CD8-positive, alpha-beta memory T cell (primary cell): ENCODE data around the gene CFTR. TPM values are rescaled to one million over a fixed set of nuclear protein-coding genes. Genes with fewer than 3 reads are reported as not detected.
"Not testable (repeated sequence)": the region's sequence is repeated elsewhere in the genome, so short reads cannot be mapped to it uniquely, and the experiment has no call there.

Experiments
- CTCF ChIA-PET: fragments of 350-600 bp; sonication (Branson Sonifier 250); formaldehyde crosslinking; loops from one replicate; lab custom pipeline; 2021; ENCODE audit warnings: antibody characterized with exemption; lab: Charles Lee
- POLR2A ChIA-PET: fragments of 350-600 bp; sonication (Branson Sonifier 250); formaldehyde crosslinking; loops from one replicate; lab custom pipeline; 2021; ENCODE audit warnings: antibody characterized with exemption; lab: Charles Lee
- DNase-seq, 5 donors: peaks; one replicate each; pipeline versions ENCODE4 v3.0.0 to v3.0.0-alpha.2; 2020 to 2022; ENCODE audit warnings: mixed read lengths in 1 of 5
- H3K27ac ChIP-seq: one replicate; pipeline ENCODE4 v1.7.0; 2013; ENCODE audit warnings: low read depth, mild to moderate bottlenecking, low read length, moderate library complexity
- H3K27me3 ChIP-seq: 2 replicates; pipeline ENCODE4 v1.7.0; 2013; ENCODE audit warnings: low read length, mild to moderate bottlenecking; ENCODE audit not compliant: insufficient read depth, poor library complexity, severe bottlenecking
- H3K36me3 ChIP-seq: 2 replicates; pipeline ENCODE4 v1.7.0; 2013; ENCODE audit warnings: mild to moderate bottlenecking, low read length, moderate library complexity; ENCODE audit not compliant: insufficient read depth
- H3K4me1 ChIP-seq: 2 replicates; pipeline ENCODE4 v1.7.0; 2013; ENCODE audit warnings: mild to moderate bottlenecking, low read length, moderate library complexity; ENCODE audit not compliant: insufficient read depth
- H3K4me3 ChIP-seq: 2 replicates; pipeline ENCODE4 v1.7.0; 2013; ENCODE audit warnings: mild to moderate bottlenecking, low read length
- H3K9me3 ChIP-seq: 2 replicates; pipeline ENCODE4 v1.7.0; 2013; ENCODE audit warnings: mild to moderate bottlenecking, low read length
- H3K27ac Mint-ChIP-seq, 8 donors: one replicate each; pipeline ENCODE4 v1.8.0; 2020 to 2021; ENCODE audit warnings: mixed read lengths in 8 of 8, mild to moderate bottlenecking in 6 of 8, inconsistent platforms in 3 of 8, moderate library complexity in 3 of 8
- H3K27me3 Mint-ChIP-seq, 2 donors: one replicate each; pipeline ENCODE4 v1.8.0; 2020 to 2021; ENCODE audit warnings: mixed read lengths in 2 of 2, mild to moderate bottlenecking in 1 of 2, moderate library complexity in 1 of 2
- H3K36me3 Mint-ChIP-seq, 3 donors: one replicate each; pipeline ENCODE4 v1.8.0; 2020 to 2021; ENCODE audit warnings: mixed read lengths in 3 of 3, inconsistent platforms in 1 of 3, mild to moderate bottlenecking in 1 of 3
- H3K4me1 Mint-ChIP-seq, 3 donors: one replicate each; pipeline ENCODE4 v1.8.0; 2020 to 2021; ENCODE audit warnings: mixed read lengths in 3 of 3, inconsistent platforms in 1 of 3, mild to moderate bottlenecking in 1 of 3
- H3K4me3 Mint-ChIP-seq, 7 donors: one replicate each; pipeline ENCODE4 v1.8.0; 2020 to 2021; ENCODE audit warnings: mixed read lengths in 7 of 7, mild to moderate bottlenecking in 6 of 7, moderate library complexity in 4 of 7, inconsistent platforms in 2 of 7
- H3K9me3 Mint-ChIP-seq, 5 donors: one replicate each; pipeline ENCODE4 v1.8.0; 2020 to 2022; ENCODE audit warnings: mixed read lengths in 5 of 5, mild to moderate bottlenecking in 3 of 5, moderate library complexity in 2 of 5, inconsistent platforms in 1 of 5
- polyA plus RNA-seq: library from polyadenylated mRNA; unstranded; fragments of 300-500 nt; fragmentation: Illumina TruSeq; gene quantifications from one replicate; pipeline ENCODE4 v1.2.3, GENCODE V29; 2021
- total RNA-seq, 2 experiments: library from RNA; stranded (reverse); gene quantifications; one replicate each; pipeline ENCODE4 v1.2.3, GENCODE V29; 2021

CFTR gene
- total and polyA plus RNA-seq, 3 experiments from 2014 or later, result not detected

DNA sequence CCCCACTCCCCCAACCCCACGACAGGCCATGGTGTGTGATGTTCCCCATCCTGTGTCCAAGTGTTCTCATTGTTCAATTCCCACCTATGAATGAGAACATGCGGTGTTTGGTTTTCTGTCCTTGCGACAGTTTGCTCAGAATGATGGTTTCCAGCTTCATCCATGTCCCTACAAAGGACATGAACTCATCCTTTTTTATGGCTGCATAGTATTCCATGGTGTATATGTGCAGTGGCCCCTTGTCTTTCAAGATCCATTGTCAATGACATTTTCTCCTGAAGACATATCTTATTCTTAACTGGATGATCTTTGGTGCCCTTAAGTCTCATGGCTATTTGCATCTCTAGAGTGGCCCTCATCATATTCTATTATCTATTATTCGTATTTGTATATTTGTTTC, 19.0 kb upstream of the CFTR start:
- H3K27me3 ChIP-seq, DNase-seq, POLR2A ChIA-PET, H3K4me3 Mint-ChIP-seq, H3K27ac Mint-ChIP-seq, H3K27me3 Mint-ChIP-seq, H3K36me3 Mint-ChIP-seq, H3K4me1 ChIP-seq, H3K36me3 ChIP-seq, CTCF ChIA-PET, H3K9me3 ChIP-seq, H3K4me3 ChIP-seq, H3K27ac ChIP-seq, H3K4me1 Mint-ChIP-seq: not testable (repeated sequence)
- H3K9me3 Mint-ChIP-seq, result peaks cover 0 to 11% (median 2%) of the 10 kb centered on the region in 5 donors

- no peak overlapping the region for H3K4me3 ChIP-seq
- H3K4me3 Mint-ChIP-seq, result no peak overlapping the region
- H3K36me3 Mint-ChIP-seq, result no peaks in the 10 kb centered on the region
- no peaks in the 10 kb centered on the region for H3K36me3 ChIP-seq
- H3K27ac ChIP-seq, result no peak overlapping the region
- H3K4me1 ChIP-seq, result no peaks in the 10 kb centered on the region
- H3K27me3 ChIP-seq, result no peaks in the 10 kb centered on the region
- H3K27ac Mint-ChIP-seq, result no peak overlapping the region
- CTCF ChIA-PET, result no interaction called here
- no peaks in the 10 kb centered on the region for H3K4me1 Mint-ChIP-seq
- no peak for DNase-seq
- H3K9me3 Mint-ChIP-seq, result peaks cover 0 to 7% (median 2%) of the 10 kb centered on the region in 5 donors
- no peaks in the 10 kb centered on the region for H3K27me3 Mint-ChIP-seq
- no peaks in the 10 kb centered on the region for H3K9me3 ChIP-seq
- POLR2A ChIA-PET, result no interaction called here
Measured at GRCh38 chr7:117468174-117468573, 11.7 kb upstream of the CFTR start.

DNA sequence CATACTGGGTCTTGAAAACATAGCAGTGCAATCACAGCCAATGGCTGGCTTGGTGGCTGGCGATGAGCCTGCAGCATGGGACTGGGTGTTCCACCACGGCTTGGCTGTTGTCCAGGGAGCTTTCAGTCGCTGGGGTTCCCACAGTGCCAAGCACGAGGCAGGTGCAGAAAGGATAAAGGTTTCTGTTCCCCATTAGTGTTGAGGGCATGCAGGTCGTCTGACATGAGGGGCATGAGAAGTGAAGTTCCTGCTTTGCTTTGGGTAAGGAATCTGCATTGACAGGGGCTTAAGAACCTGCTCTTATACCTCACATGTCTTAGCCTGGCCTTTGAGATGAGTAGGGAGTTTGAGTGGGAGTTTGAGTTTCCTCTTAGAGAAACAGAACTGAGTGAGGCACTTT, 9.0 kb upstream of the CFTR start:
- H3K27ac ChIP-seq, result no peak overlapping the region
- no peaks in the 10 kb centered on the region for H3K4me1 ChIP-seq
- CTCF ChIA-PET, result no interaction called here
- no peaks in the 10 kb centered on the region for H3K4me1 Mint-ChIP-seq
- peaks cover 0 to 4% (median 1%) of the 10 kb centered on the region in 5 donors for H3K9me3 Mint-ChIP-seq
- no peak overlapping the region for H3K4me3 ChIP-seq
- no peak overlapping the region for H3K27ac Mint-ChIP-seq
- no peaks in the 10 kb centered on the region for H3K36me3 Mint-ChIP-seq
- POLR2A ChIA-PET, result no interaction called here
- no peaks in the 10 kb centered on the region for H3K36me3 ChIP-seq
- no peaks in the 10 kb centered on the region for H3K27me3 Mint-ChIP-seq
- no peak for DNase-seq
- no peak overlapping the region for H3K4me3 Mint-ChIP-seq
- H3K9me3 ChIP-seq, result no peaks in the 10 kb centered on the region
- no peaks in the 10 kb centered on the region for H3K27me3 ChIP-seq

DNA sequence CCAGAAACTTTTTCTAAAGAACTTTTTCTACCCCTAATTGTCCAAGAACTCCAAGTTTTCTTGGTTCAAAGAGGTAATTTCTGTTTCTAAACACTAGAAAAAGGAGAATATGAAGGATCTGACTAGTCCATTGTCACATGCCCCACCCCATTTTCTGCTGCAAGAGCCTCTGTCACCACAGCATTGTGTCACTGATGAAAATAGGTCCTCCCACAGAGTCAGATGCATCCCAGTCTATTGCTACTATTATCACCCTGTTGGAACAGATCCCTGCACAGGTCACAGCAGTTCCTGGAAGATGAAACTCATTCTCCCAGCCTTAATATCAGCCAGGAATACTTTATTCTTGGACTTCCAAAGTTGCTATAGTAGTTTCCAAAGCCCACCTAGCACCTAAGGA, 7.5 kb upstream of the CFTR start:
- H3K27me3 ChIP-seq, result no peaks in the 10 kb centered on the region
- Mint-ChIP-seq H3K36me3 (no peaks in the 10 kb centered on the region), H3K9me3 (peaks cover 0 to 4% (median 1%) of the 10 kb centered on the region in 5 donors)

DNA sequence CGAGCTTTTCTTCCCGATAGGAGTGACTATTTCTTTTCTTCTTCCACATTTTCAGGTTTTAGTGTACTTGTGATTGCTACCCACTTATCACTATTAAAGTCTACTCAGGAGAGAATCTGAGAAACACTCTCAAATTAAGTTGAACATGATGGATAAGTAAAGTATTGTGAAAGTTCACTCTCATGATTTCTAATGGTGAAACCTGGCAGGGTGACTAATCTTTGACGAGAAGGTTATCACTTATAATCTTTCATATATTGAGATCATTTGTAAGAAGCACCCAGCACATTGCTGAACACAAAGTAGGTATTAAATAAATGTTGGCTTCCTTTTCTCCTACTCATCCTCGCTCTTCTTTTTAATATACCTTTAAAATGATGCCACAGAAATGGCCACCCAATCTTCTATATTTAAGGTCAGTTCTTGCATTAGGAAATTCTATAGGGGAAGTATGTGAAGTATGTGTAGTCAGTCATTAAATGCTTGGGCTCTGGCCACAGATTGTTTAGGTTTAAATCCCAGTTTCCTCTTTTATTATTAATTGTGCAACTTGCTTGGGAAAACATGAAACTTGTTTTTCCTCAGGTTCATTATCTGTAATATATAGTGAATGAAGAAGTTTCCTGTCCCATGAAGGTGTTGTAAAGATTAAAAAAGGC, 3.1 kb upstream of the CFTR start:
- no peak overlapping the region for H3K4me3 Mint-ChIP-seq
- peaks cover 7 to 18% of the 10 kb centered on the region in 2 donors for H3K27me3 Mint-ChIP-seq
- Histone ChIP-seq H3K27ac (no peak overlapping the region), H3K9me3 (no peaks in the 10 kb centered on the region), H3K4me3 (no peak overlapping the region), H3K4me1 (no peaks in the 10 kb centered on the region), H3K36me3 (no peaks in the 10 kb centered on the region), H3K27me3 (no peaks in the 10 kb centered on the region)
- POLR2A ChIA-PET, result no interaction called here
- CTCF ChIA-PET, result no interaction called here
- H3K9me3 Mint-ChIP-seq, result peaks cover 0 to 5% (median 3%) of the 10 kb centered on the region in 5 donors
- H3K27ac Mint-ChIP-seq, result no peak overlapping the region
- no peaks in the 10 kb centered on the region for H3K36me3 Mint-ChIP-seq
- H3K4me1 Mint-ChIP-seq, result no peaks in the 10 kb centered on the region
- no peak for DNase-seq

More for the DNA sequence above, 7.5 kb upstream of the CFTR start:
- H3K9me3 ChIP-seq, result no peaks in the 10 kb centered on the region
- CTCF ChIA-PET, result no interaction called here
- H3K4me3 ChIP-seq, result no peak overlapping the region
- H3K27ac Mint-ChIP-seq, result no peak overlapping the region
- no peaks in the 10 kb centered on the region for H3K4me1 Mint-ChIP-seq
- no peaks in the 10 kb centered on the region for H3K27me3 Mint-ChIP-seq
- POLR2A ChIA-PET, result no interaction called here
- no peak overlapping the region for H3K27ac ChIP-seq
- no peaks in the 10 kb centered on the region for H3K36me3 ChIP-seq
- H3K4me1 ChIP-seq, result no peaks in the 10 kb centered on the region
- no peak overlapping the region for H3K4me3 Mint-ChIP-seq
- no peak for DNase-seq

DNA sequence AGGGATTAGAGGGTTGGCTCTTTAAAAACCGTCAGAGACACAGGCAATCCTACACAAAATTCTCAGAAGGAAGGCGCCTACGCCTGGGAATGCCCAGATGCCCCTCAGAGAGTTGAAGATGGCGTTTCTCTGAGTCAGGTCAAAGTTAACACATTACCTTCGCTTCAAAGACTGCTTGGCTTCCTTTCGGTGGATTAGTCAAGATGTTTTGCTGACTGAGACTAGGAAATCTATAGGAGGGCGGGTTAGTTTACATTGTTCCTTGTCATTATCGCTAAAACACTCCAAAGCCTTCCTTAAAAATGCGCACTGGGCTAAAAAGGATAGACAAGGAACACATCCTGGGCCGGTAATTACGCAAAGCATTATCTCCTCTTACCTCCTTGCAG, 995 bp upstream of the CFTR start:
- Histone ChIP-seq H3K27me3 (no peaks in the 10 kb centered on the region), H3K4me1 (no peaks in the 10 kb centered on the region), H3K9me3 (no peaks in the 10 kb centered on the region), H3K36me3 (no peaks in the 10 kb centered on the region), H3K4me3 (no peak overlapping the region), H3K27ac (no peak overlapping the region)
- Mint-ChIP-seq H3K36me3 (no peaks in the 10 kb centered on the region), H3K9me3 (peaks cover 0 to 5% (median 3%) of the 10 kb centered on the region in 5 donors), H3K4me3 (no peak overlapping the region), H3K27me3 (peaks cover 7 to 18% of the 10 kb centered on the region in 2 donors), H3K4me1 (no peaks in the 10 kb centered on the region), H3K27ac (no peak overlapping the region)
- no peak for DNase-seq
- CTCF ChIA-PET, result no interaction called here
- POLR2A ChIA-PET, result no interaction called here

DNA sequence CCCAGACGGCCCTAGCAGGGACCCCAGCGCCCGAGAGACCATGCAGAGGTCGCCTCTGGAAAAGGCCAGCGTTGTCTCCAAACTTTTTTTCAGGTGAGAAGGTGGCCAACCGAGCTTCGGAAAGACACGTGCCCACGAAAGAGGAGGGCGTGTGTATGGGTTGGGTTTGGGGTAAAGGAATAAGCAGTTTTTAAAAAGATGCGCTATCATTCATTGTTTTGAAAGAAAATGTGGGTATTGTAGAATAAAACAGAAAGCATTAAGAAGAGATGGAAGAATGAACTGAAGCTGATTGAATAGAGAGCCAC, 184 bp downstream of the CFTR start:
- peaks cover 0 to 5% (median 3%) of the 10 kb centered on the region in 5 donors for H3K9me3 Mint-ChIP-seq
- no peak for DNase-seq
- Histone ChIP-seq H3K4me1 (no peaks in the 10 kb centered on the region), H3K4me3 (no peak overlapping the region), H3K27me3 (no peaks in the 10 kb centered on the region), H3K27ac (no peak overlapping the region), H3K9me3 (no peaks in the 10 kb centered on the region), H3K36me3 (no peaks in the 10 kb centered on the region)
- POLR2A ChIA-PET, result no interaction called here
- H3K4me1 Mint-ChIP-seq, result no peaks in the 10 kb centered on the region
- H3K27ac Mint-ChIP-seq, result no peak overlapping the region
- H3K36me3 Mint-ChIP-seq, result no peaks in the 10 kb centered on the region
- H3K27me3 Mint-ChIP-seq, result peaks cover 7 to 18% of the 10 kb centered on the region in 2 donors
- H3K4me3 Mint-ChIP-seq, result no peak overlapping the region
- CTCF ChIA-PET, result no interaction called here

DNA sequence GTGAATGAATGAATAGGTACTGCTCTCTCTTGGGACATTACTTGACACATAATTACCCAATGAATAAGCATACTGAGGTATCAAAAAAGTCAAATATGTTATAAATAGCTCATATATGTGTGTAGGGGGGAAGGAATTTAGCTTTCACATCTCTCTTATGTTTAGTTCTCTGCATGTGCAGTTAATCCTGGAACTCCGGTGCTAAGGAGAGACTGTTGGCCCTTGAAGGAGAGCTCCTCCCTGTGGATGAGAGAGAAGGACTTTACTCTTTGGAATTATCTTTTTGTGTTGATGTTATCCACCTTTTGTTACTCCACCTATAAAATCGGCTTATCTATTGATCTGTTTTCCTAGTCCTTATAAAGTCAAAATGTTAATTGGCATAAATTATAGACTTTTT, 1.2 kb downstream of the CFTR start:
- no peaks in the 10 kb centered on the region for H3K4me1 Mint-ChIP-seq
- H3K4me3 Mint-ChIP-seq, result no peak overlapping the region
- peaks cover 0 to 5% (median 3%) of the 10 kb centered on the region in 5 donors for H3K9me3 Mint-ChIP-seq
- H3K27ac Mint-ChIP-seq, result no peak overlapping the region
- no peak overlapping the region for H3K27ac ChIP-seq
- H3K27me3 ChIP-seq, result no peaks in the 10 kb centered on the region
- H3K36me3 ChIP-seq, result no peaks in the 10 kb centered on the region
- H3K27me3 Mint-ChIP-seq, result peaks cover 7 to 18% of the 10 kb centered on the region in 2 donors
- no peak for DNase-seq
- no peaks in the 10 kb centered on the region for H3K36me3 Mint-ChIP-seq
- POLR2A ChIA-PET, result no interaction called here
- H3K9me3 ChIP-seq, result no peaks in the 10 kb centered on the region
- H3K4me1 ChIP-seq, result no peaks in the 10 kb centered on the region
- H3K4me3 ChIP-seq, result no peak overlapping the region
- CTCF ChIA-PET, result no interaction called here
